Neural progenitor cell (in vitro differentiated cells): ENCODE results near the gene SLC4A7. TPM values are rescaled to one million over a fixed set of nuclear protein-coding genes. Genes with fewer than 3 reads are reported as not detected.
"Not testable (repeated sequence)": the region's sequence is repeated elsewhere in the genome, so short reads cannot be mapped to it uniquely, and the experiment has no call there.

Source experiments
- DNase-seq: peaks from one replicate; pipeline ENCODE4 v3.0.0-alpha.2; 2016; ENCODE audit warnings: low spot score
- H2AFZ ChIP-seq: fragments of 200-600 bp; sonication (generic); replicated peaks from 2 replicates; pipeline ENCODE4 v1.6.1; 2016; ENCODE audit warnings: antibody characterized with exemption
- H3F3A ChIP-seq: fragments of 200-600 bp; sonication (generic); 2 replicates; pipeline ENCODE4 v1.6.1; 2016; ENCODE audit warnings: antibody characterized with exemption, low read depth
- H3K27ac ChIP-seq: fragments of 200-600 bp; sonication (generic); 2 replicates; pipeline ENCODE4 v1.5.1; 2016; ENCODE audit warnings: mild to moderate bottlenecking
- H3K27me3 ChIP-seq: fragments of 200-600 bp; sonication (generic); 2 replicates; pipeline ENCODE4 v1.6.1; 2016; ENCODE audit warnings: mild to moderate bottlenecking, moderate library complexity
- H3K36me3 ChIP-seq: fragments of 200-600 bp; sonication (generic); 2 replicates; pipeline ENCODE4 v1.5.1; 2016
- H3K4me1 ChIP-seq: fragments of 200-600 bp; sonication (generic); 2 replicates; pipeline ENCODE4 v1.6.1; 2016; ENCODE audit warnings: mixed run types
- H3K4me2 ChIP-seq: fragments of 200-600 bp; sonication (generic); 2 replicates; pipeline ENCODE4 v1.6.1; 2016
- H3K4me3 ChIP-seq: fragments of 200-600 bp; sonication (generic); 2 replicates; pipeline ENCODE4 v1.5.1; 2016
- H3K79me2 ChIP-seq: fragments of 200-600 bp; sonication (generic); 2 replicates; pipeline ENCODE4 v1.6.1; 2016; ENCODE audit warnings: low read depth
- H3K9ac ChIP-seq: fragments of 200-600 bp; sonication (generic); 2 replicates; pipeline ENCODE4 v1.6.1; 2016
- H3K9me3 ChIP-seq: fragments of 200-600 bp; sonication (generic); 2 replicates; pipeline ENCODE4 v1.5.1; 2016; ENCODE audit warnings: low read depth
- H4K20me1 ChIP-seq: fragments of 200-600 bp; sonication (generic); 2 replicates; pipeline ENCODE4 v1.6.1; 2016; ENCODE audit warnings: low read depth
- H3K27ac Mint-ChIP-seq: 3 replicates; pipeline ENCODE4 v1.8.0; 2021; ENCODE audit warnings: mixed read lengths
- H3K27me3 Mint-ChIP-seq: 2 replicates; pipeline ENCODE4 v1.8.0; 2022; ENCODE audit warnings: low read depth, mild to moderate bottlenecking, inconsistent platforms, moderate library complexity, mixed read lengths; ENCODE audit not compliant: insufficient read depth
- H3K36me3 Mint-ChIP-seq: 3 replicates; pipeline ENCODE4 v1.8.0; 2021; ENCODE audit warnings: mixed read lengths
- H3K4me1 Mint-ChIP-seq: 3 replicates; pipeline ENCODE4 v1.8.0; 2021; ENCODE audit warnings: mixed read lengths
- H3K4me3 Mint-ChIP-seq: 3 replicates; pipeline ENCODE4 v1.8.0; 2021; ENCODE audit warnings: mild to moderate bottlenecking, moderate library complexity, mixed read lengths
- H3K9me3 Mint-ChIP-seq: 3 replicates; pipeline ENCODE4 v1.8.0; 2020; ENCODE audit warnings: mixed read lengths
- CTCF ChIP-seq: fragments of 200-600 bp; sonication (generic); IDR thresholded peaks from 2 replicates; pipeline ENCODE4 v1.5.1; 2017; ENCODE audit warnings: antibody characterized with exemption, mild to moderate bottlenecking
- EZH2 ChIP-seq: fragments of 200-600 bp; sonication (generic); IDR thresholded peaks from 2 replicates; pipeline ENCODE4 v1.6.1; 2017; ENCODE audit warnings: antibody characterized with exemption, mild to moderate bottlenecking, moderate library complexity
- EZH2phosphoT487 ChIP-seq: fragments of 200-600 bp; sonication (generic); IDR thresholded peaks from 2 replicates; pipeline ENCODE4 v1.6.1; 2017; ENCODE audit warnings: antibody characterized with exemption
- total RNA-seq: library from RNA; depleted of rRNA; stranded (reverse); fragments of >200 nt; gene quantifications from 2 replicates; pipeline ENCODE4 v1.2.3, GENCODE V29; 2015; ENCODE audit warnings: low replicate concordance

SLC4A7 gene
- total RNA-seq, 1 donor from 2014 or later, result 114 TPM

DNA sequence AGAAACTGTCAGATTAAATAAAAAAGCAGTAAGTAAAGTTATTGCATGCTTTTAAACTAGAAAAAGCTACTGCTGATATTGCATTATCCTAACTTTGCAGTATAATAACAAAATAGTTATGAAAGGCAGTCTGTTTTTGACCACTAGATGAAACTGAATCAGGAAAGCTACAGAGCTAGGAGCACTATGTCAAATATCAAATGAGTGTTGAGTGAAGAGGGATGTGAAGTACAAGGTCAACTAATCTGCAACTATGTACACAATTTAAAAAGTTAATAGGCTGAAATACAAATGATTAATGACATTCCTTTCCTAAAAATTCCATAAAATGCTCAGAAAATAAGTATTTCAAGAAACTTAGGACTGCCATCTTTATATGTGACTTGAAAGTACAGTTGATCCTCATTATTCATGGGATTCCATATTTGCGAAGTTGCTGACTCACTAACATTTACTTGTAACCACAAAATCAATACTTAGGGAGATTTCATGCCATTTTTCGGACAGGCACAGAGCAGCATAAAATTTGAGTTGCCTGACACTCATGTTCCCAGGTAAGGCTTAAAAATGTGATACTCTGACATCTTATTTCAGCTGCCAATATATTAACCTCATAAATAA lies 34.5 kb downstream of the SLC4A7 start:
- Histone ChIP-seq H3K4me3 (no peak overlapping the region), H3K9me3 (no peaks in the 10 kb centered on the region), H4K20me1 (peaks cover 10% of the 10 kb centered on the region), H3K27ac (no peak overlapping the region), H3K27me3 (no peaks in the 10 kb centered on the region), H3K4me1 (no peaks in the 10 kb centered on the region), H3K4me2 (no peak overlapping the region), H3K79me2 (peaks cover 56% of the 10 kb centered on the region), H3F3A (no peaks in the 10 kb centered on the region), H3K36me3 (peaks cover 7% of the 10 kb centered on the region), H2AFZ (no peak overlapping the region), H3K9ac (no peak overlapping the region)
- TF ChIP-seq EZH2 (no peak), CTCF (no peak), EZH2phosphoT487 (no peak)
- DNase-seq, result no peak
- Mint-ChIP-seq H3K27ac (no peak overlapping the region), H3K4me3 (no peak overlapping the region), H3K4me1 (no peaks in the 10 kb centered on the region), H3K9me3 (no peaks in the 10 kb centered on the region), H3K36me3 (peaks cover 28% of the 10 kb centered on the region), H3K27me3 (no peaks in the 10 kb centered on the region)

DNA sequence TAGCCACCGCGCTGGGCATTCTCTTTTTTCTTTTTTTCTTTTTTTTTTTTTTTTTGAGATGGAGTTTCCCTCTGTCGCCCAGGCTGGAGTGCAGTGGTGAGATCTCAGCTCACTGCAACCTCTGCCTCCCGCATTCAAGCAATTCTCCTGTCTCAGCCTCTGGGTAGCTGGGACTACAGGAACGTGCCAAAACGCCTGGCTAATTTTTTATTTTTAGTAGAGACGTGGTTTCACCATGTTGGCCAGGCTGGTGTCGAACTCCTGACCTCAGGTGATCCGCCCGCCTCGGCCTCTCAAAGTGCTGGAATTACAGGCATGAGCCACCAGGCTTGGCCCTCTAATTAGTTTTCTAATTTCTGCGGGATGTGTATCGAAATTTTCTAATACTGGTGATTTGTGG lies 41.2 kb downstream of the SLC4A7 start:
- Mint-ChIP-seq H3K36me3 (peaks cover 53% of the 10 kb centered on the region), H3K9me3 (peaks cover 15% of the 10 kb centered on the region)
- not testable (repeated sequence) for H3K9me3 ChIP-seq, H3K27ac ChIP-seq, H3F3A ChIP-seq, DNase-seq, H3K4me1 Mint-ChIP-seq, H3K27me3 Mint-ChIP-seq, H4K20me1 ChIP-seq, H3K4me2 ChIP-seq, H3K9ac ChIP-seq, H3K79me2 ChIP-seq, H3K4me3 ChIP-seq, H2AFZ ChIP-seq, H3K4me3 Mint-ChIP-seq, H3K27me3 ChIP-seq, H3K27ac Mint-ChIP-seq, H3K4me1 ChIP-seq
- H3K36me3 ChIP-seq, result peaks cover 21% of the 10 kb centered on the region

DNA sequence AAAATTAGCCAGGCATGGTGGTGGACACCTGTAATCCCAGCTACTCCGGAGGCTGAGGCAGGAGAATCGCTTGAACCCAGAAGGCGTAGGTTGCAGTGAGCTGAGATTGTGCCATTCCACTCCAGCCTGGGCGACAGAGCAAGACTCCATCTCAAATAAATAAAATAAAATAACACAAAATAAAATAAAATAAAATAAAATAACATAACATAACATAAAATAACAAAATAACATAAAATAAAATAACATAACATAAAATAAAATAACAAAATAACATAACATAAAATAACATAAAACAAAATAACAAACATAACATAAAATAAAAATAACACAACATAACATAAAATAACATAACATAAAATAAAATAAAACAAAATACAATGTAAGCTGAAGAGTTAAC lies 45.8 kb downstream of the SLC4A7 start:
- not testable (repeated sequence) for H3K4me1 ChIP-seq, H3K27ac ChIP-seq, H3K4me1 Mint-ChIP-seq, H3K4me3 Mint-ChIP-seq, H3K9me3 ChIP-seq, H2AFZ ChIP-seq, H3K27ac Mint-ChIP-seq, H3K4me2 ChIP-seq, H3F3A ChIP-seq, H3K4me3 ChIP-seq, H3K27me3 ChIP-seq, H3K79me2 ChIP-seq, DNase-seq, H3K27me3 Mint-ChIP-seq, H3K9ac ChIP-seq, H4K20me1 ChIP-seq
- H3K9me3 Mint-ChIP-seq, result peaks cover 15% of the 10 kb centered on the region
- peaks cover 50% of the 10 kb centered on the region for H3K36me3 Mint-ChIP-seq
- H3K36me3 ChIP-seq, result peaks cover 20% of the 10 kb centered on the region

GRCh38 chr3:27431116-27431515 lies 53.1 kb downstream of the SLC4A7 start:
- Mint-ChIP-seq H3K4me1 (no peaks in the 10 kb centered on the region), H3K27ac (no peak overlapping the region), H3K9me3 (no peaks in the 10 kb centered on the region), H3K36me3 (peaks cover 35% of the 10 kb centered on the region), H3K27me3 (no peaks in the 10 kb centered on the region), H3K4me3 (no peak overlapping the region)
- Histone ChIP-seq H3K9me3 (no peaks in the 10 kb centered on the region), H4K20me1 (no peaks in the 10 kb centered on the region), H3K4me3 (no peak overlapping the region), H3F3A (no peaks in the 10 kb centered on the region), H3K36me3 (peaks cover 21% of the 10 kb centered on the region), H3K4me1 (no peaks in the 10 kb centered on the region), H3K4me2 (no peak overlapping the region), H3K27me3 (no peaks in the 10 kb centered on the region), H3K27ac (no peak overlapping the region), H3K79me2 (no peaks in the 10 kb centered on the region), H3K9ac (no peak overlapping the region), H2AFZ (no peak overlapping the region)
- TF ChIP-seq EZH2 (no peak), CTCF (no peak), EZH2phosphoT487 (no peak)
- DNase-seq, result no peak
